PC-3 (cell line): Measurements from ENCODE around the gene ABRACL. TPM values are rescaled to one million over a fixed set of nuclear protein-coding genes. Genes with fewer than 3 reads are reported as not detected.
"Not testable (repeated sequence)": the region's sequence is repeated elsewhere in the genome, so short reads cannot be mapped to it uniquely, and the experiment has no call there.

Experiments
- ATAC-seq: fragments of 200-7000 bp; cut with Tn5 transposase; 2 replicates; pipeline ENCODE4 v1.9.1; 2020; ENCODE audit warnings: mild to moderate bottlenecking, moderate library complexity
- BruUV-seq: library from RNA; stranded (reverse); fragments of 400-500 nt; replicated peaks from 2 replicates; lab custom pipeline; 2021; lab: Mats Ljungman, UMichigan
- CTCF ChIA-PET: fragments of 300-600 bp; sonication (Branson Sonifier 250); formaldehyde crosslinking; loops from one replicate; lab custom pipeline; 2022; ENCODE audit warnings: antibody characterized with exemption; lab: Charles Lee
- POLR2A ChIA-PET: fragments of 300-600 bp; sonication (Branson Sonifier 250); formaldehyde crosslinking; loops from one replicate; lab custom pipeline; 2022; ENCODE audit warnings: antibody characterized with exemption; ENCODE audit not compliant: unreplicated experiment; lab: Charles Lee
- DNase-seq: peaks from one replicate; pipeline ENCODE4 v3.0.0-alpha.2; 2015
- H2AFZ ChIP-seq: fragments of 300-600 bp; sonication (generic); 2 replicates; pipeline ENCODE4 v1.6.0; 2016; ENCODE audit warnings: antibody characterized with exemption, low read length
- H3F3A ChIP-seq: fragments of 300-600 bp; sonication (generic); one replicate; pipeline ENCODE4 v1.6.0; 2017; ENCODE audit warnings: antibody characterized with exemption, low read length, control low read depth, mild to moderate bottlenecking; ENCODE audit not compliant: unreplicated experiment
- H3K27ac ChIP-seq: fragments of 300-600 bp; sonication (generic); 2 replicates; pipeline ENCODE4 v1.5.1; 2016; ENCODE audit warnings: mild to moderate bottlenecking, low read length
- H3K27me3 ChIP-seq: fragments of 300-600 bp; sonication (generic); 2 replicates; pipeline ENCODE4 v1.6.1; 2016; ENCODE audit warnings: low read length, mixed read lengths
- H3K36me3 ChIP-seq: fragments of 300-600 bp; sonication (generic); 2 replicates; pipeline ENCODE4 v1.6.1; 2016; ENCODE audit warnings: low read depth, mixed run types, low read length, mixed read lengths
- H3K4me1 ChIP-seq: fragments of 300-600 bp; sonication (generic); 2 replicates; pipeline ENCODE4 v1.5.1; 2016; ENCODE audit warnings: low read length; ENCODE audit not compliant: insufficient read depth
- H3K4me2 ChIP-seq: fragments of 300-600 bp; sonication (generic); 2 replicates; pipeline ENCODE4 v1.6.0; 2016; ENCODE audit warnings: low read length
- H3K4me3 ChIP-seq: fragments of 300-600 bp; sonication (generic); 2 replicates; pipeline ENCODE4 v1.5.1; 2016; ENCODE audit warnings: mild to moderate bottlenecking, low read length, mixed read lengths
- H3K79me2 ChIP-seq: fragments of 300-600 bp; sonication (generic); 2 replicates; pipeline ENCODE4 v1.6.1; 2017; ENCODE audit warnings: low read length, mixed read lengths
- H3K9ac ChIP-seq: fragments of 300-600 bp; sonication (generic); 2 replicates; pipeline ENCODE4 v1.6.0; 2016; ENCODE audit warnings: mild to moderate bottlenecking, low read length
- H3K9me2 ChIP-seq: fragments of 300-600 bp; sonication (generic); replicated peaks from 2 replicates; pipeline ENCODE4 v1.6.1; 2016; ENCODE audit warnings: mixed run types, low read length, mixed read lengths
- H3K9me3 ChIP-seq: fragments of 300-600 bp; sonication (generic); 2 replicates; pipeline ENCODE4 v1.6.1; 2016; ENCODE audit warnings: low read length, mixed read lengths
- H4K20me1 ChIP-seq: fragments of 300-600 bp; sonication (generic); 2 replicates; pipeline ENCODE4 v1.6.1; 2016; ENCODE audit warnings: low read length, mixed read lengths
- CTCF ChIP-seq: fragments of 300-600 bp; sonication (generic); conservative IDR thresholded peaks from 2 replicates; pipeline ENCODE4 v1.5.1; 2017; ENCODE audit warnings: antibody characterized with exemption, low read depth, mild to moderate bottlenecking, low read length
- EZH2 ChIP-seq: fragments of 300-600 bp; sonication (generic); IDR thresholded peaks from one replicate; pipeline ENCODE4 v1.6.1; 2017; ENCODE audit warnings: antibody characterized with exemption, mild to moderate bottlenecking, low read length; ENCODE audit not compliant: unreplicated experiment
- EZH2phosphoT487 ChIP-seq: fragments of 300-600 bp; sonication (generic); IDR thresholded peaks from 2 replicates; pipeline ENCODE4 v1.6.1; 2018; ENCODE audit warnings: mild to moderate bottlenecking, antibody characterized with exemption, low read length, borderline replicate concordance
- intact Hi-C: fragments of 100-400 bp; cut with micrococcal nuclease; formaldehyde crosslinking; loops from 2 replicates; pipeline ENCODE4 v1.9.0; 2023
- total RNA-seq: library from RNA; depleted of rRNA; stranded (reverse); fragments of >200 nt; gene quantifications from 2 replicates; pipeline ENCODE4 v1.2.3, GENCODE V29; 2014

Gene ABRACL
- total RNA-seq, 1 experiment from 2014 or later, result 35.8 TPM

GRCh38 chr6:139050131-139050769 lies 21.7 kb downstream of the ABRACL start:
- DNase-seq, H3F3A ChIP-seq, H4K20me1 ChIP-seq, H2AFZ ChIP-seq, H3K4me2 ChIP-seq, H3K4me1 ChIP-seq, POLR2A ChIA-PET, intact Hi-C loops, H3K27me3 ChIP-seq, CTCF ChIA-PET, H3K9me3 ChIP-seq, H3K27ac ChIP-seq, ATAC-seq, H3K79me2 ChIP-seq, BruUV-seq, H3K9ac ChIP-seq, H3K36me3 ChIP-seq, H3K4me3 ChIP-seq, H3K9me2 ChIP-seq: not testable (repeated sequence)

GRCh38 chr6:139050770-139051313 lies 22.3 kb downstream of the ABRACL start:
- no peak overlapping the region for H2AFZ ChIP-seq
- no peaks in the 10 kb centered on the region for H3K79me2 ChIP-seq
- no peak overlapping the region for H3K27ac ChIP-seq
- ChIA-PET POLR2A (no interaction called here), CTCF (no interaction called here)
- H3K36me3 ChIP-seq, result no peaks in the 10 kb centered on the region
- no peak overlapping the region for H3K4me2 ChIP-seq
- no peak overlapping the region for H3K4me3 ChIP-seq
- no peaks in the 10 kb centered on the region for H3K9me3 ChIP-seq
- no peaks in the 10 kb centered on the region for H3K4me1 ChIP-seq
- TF ChIP-seq EZH2, result no peak
- TF ChIP-seq CTCF, result no peak
- no peak for TF ChIP-seq EZH2phosphoT487
- ATAC-seq (no peak), DNase-seq (no peak)
- intact Hi-C loops, result no loop called here
- no peaks in the 10 kb centered on the region for H4K20me1 ChIP-seq
- no TSS peak for BruUV-seq
- no peaks in the 10 kb centered on the region for H3K27me3 ChIP-seq
- H3K9me2 ChIP-seq, result no peaks in the 10 kb centered on the region
- H3F3A ChIP-seq, result no peaks in the 10 kb centered on the region
- H3K9ac ChIP-seq, result no peak overlapping the region

GRCh38 chr6:139051396-139052060 lies 23.0 kb downstream of the ABRACL start:
- no peaks in the 10 kb centered on the region for H3K4me1 ChIP-seq
- H3F3A ChIP-seq, result no peaks in the 10 kb centered on the region
- POLR2A ChIA-PET, result no interaction called here
- H2AFZ ChIP-seq, result no peak overlapping the region
- ATAC-seq (no peak), DNase-seq (no peak)
- H3K36me3 ChIP-seq, result no peaks in the 10 kb centered on the region
- no peaks in the 10 kb centered on the region for H4K20me1 ChIP-seq
- CTCF ChIA-PET, result no interaction called here
- no peak overlapping the region for H3K4me2 ChIP-seq
- no peak overlapping the region for H3K4me3 ChIP-seq
- TF ChIP-seq EZH2phosphoT487, result no peak
- TF ChIP-seq EZH2, result no peak
- TF ChIP-seq CTCF, result no peak
- no peak overlapping the region for H3K27ac ChIP-seq
- BruUV-seq, result no TSS peak
- H3K9ac ChIP-seq, result no peak overlapping the region
- no peaks in the 10 kb centered on the region for H3K9me2 ChIP-seq
- no peaks in the 10 kb centered on the region for H3K27me3 ChIP-seq
- H3K9me3 ChIP-seq, result no peaks in the 10 kb centered on the region
- no peaks in the 10 kb centered on the region for H3K79me2 ChIP-seq
- intact Hi-C loops, result no loop called here
